AG04450 (cell line): ENCODE results near the gene CFAP54. TPM values are rescaled to one million over a fixed set of nuclear protein-coding genes. Genes with fewer than 3 reads are reported as not detected.
"Not testable (repeated sequence)": the region's sequence is repeated elsewhere in the genome, so short reads cannot be mapped to it uniquely, and the experiment has no call there.

ENCODE experiments used
- CTCF ChIA-PET: fragments of 300-600, 350-600 bp; formaldehyde crosslinking; extraction: SDS; loops from one replicate; lab custom pipeline; 2022; ENCODE audit warnings: antibody characterized with exemption, inconsistent platforms; lab: Charles Lee
- POLR2A ChIA-PET: fragments of 350-600 bp; formaldehyde crosslinking; extraction: SDS; loops from one replicate; lab custom pipeline; 2021; ENCODE audit warnings: antibody characterized with exemption, inconsistent platforms; lab: Yijun Ruan, JAX
- DNase-seq: peaks from one replicate; pipeline ENCODE4 v3.0.0-alpha.2; 2011; ENCODE audit warnings: low read depth, low spot score
- H3K27ac ChIP-seq: one replicate; pipeline ENCODE4 v1.5.1; 2012; ENCODE audit warnings: low read depth, low read length, control low read depth
- H3K27me3 ChIP-seq: one replicate; pipeline ENCODE4 v1.6.0; 2012; ENCODE audit warnings: low read length; ENCODE audit not compliant: control insufficient read depth, insufficient read depth
- H3K4me3 ChIP-seq: 2 replicates; pipeline ENCODE4 v1.5.1; 2011; ENCODE audit warnings: mild to moderate bottlenecking, low read depth, low read length, control low read depth
- H3K9me3 ChIP-seq: 2 replicates; pipeline ENCODE4 v1.5.1; 2012; ENCODE audit warnings: low read length; ENCODE audit not compliant: control insufficient read depth, insufficient read depth
- polyA plus RNA-seq: library from polyadenylated mRNA; depleted of rRNA; stranded (reverse); fragments of >200 nt; gene quantifications from 2 replicates; pipeline ENCODE4 v1.2.3, GENCODE V29; 2011
- TF ChIP-seq, protein P1 (sequence below): IDR thresholded peaks from 2 replicates; pipeline ENCODE4 v1.5.1; 2011; ENCODE audit warnings: low read depth, low read length, control low read depth, inconsistent platforms

Gene CFAP54
- polyA plus RNA-seq, 1 experiment, result 0.82 TPM

GRCh38 chr12:96652870-96653269 is 163.5 kb downstream of the CFAP54 start:
- Histone ChIP-seq H3K27ac (no peak overlapping the region), H3K9me3 (no peaks in the 10 kb centered on the region), H3K4me3 (no peak overlapping the region), H3K27me3 (no peaks in the 10 kb centered on the region)
- POLR2A ChIA-PET, result no interaction called here
- TF ChIP-seq, protein P1, sequence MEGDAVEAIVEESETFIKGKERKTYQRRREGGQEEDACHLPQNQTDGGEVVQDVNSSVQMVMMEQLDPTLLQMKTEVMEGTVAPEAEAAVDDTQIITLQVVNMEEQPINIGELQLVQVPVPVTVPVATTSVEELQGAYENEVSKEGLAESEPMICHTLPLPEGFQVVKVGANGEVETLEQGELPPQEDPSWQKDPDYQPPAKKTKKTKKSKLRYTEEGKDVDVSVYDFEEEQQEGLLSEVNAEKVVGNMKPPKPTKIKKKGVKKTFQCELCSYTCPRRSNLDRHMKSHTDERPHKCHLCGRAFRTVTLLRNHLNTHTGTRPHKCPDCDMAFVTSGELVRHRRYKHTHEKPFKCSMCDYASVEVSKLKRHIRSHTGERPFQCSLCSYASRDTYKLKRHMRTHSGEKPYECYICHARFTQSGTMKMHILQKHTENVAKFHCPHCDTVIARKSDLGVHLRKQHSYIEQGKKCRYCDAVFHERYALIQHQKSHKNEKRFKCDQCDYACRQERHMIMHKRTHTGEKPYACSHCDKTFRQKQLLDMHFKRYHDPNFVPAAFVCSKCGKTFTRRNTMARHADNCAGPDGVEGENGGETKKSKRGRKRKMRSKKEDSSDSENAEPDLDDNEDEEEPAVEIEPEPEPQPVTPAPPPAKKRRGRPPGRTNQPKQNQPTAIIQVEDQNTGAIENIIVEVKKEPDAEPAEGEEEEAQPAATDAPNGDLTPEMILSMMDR, result no peak
- CTCF ChIA-PET, result no interaction called here
- DNase-seq, result no peak

- ChIA-PET POLR2A (no interaction called here), CTCF (no interaction called here)
Observed at GRCh38 chr12:96658075-96658474, 168.7 kb downstream of the CFAP54 start.

GRCh38 chr12:96669786-96670185 is 180.4 kb downstream of the CFAP54 start:
- Histone ChIP-seq H3K9me3 (no peaks in the 10 kb centered on the region), H3K27me3 (no peaks in the 10 kb centered on the region), H3K27ac (no peak overlapping the region), H3K4me3 (no peak overlapping the region)
- ChIA-PET POLR2A (no interaction called here), CTCF (no interaction called here)
- DNase-seq, result no peak
- TF ChIP-seq, protein P1, result no peak

More at GRCh38 chr12:96658075-96658474, 168.7 kb downstream of the CFAP54 start:
- TF ChIP-seq, protein P1, result no peak
- no peak overlapping the region for H3K27ac ChIP-seq
- no peak overlapping the region for H3K4me3 ChIP-seq
- H3K27me3 ChIP-seq, result no peaks in the 10 kb centered on the region
- no peaks in the 10 kb centered on the region for H3K9me3 ChIP-seq
- no peak for DNase-seq

- no peak overlapping the region for H3K27ac ChIP-seq
- no peaks in the 10 kb centered on the region for H3K9me3 ChIP-seq
- no peak overlapping the region for H3K4me3 ChIP-seq
- ChIA-PET CTCF (no interaction called here), POLR2A (no interaction called here)
- no peaks in the 10 kb centered on the region for H3K27me3 ChIP-seq
- TF ChIP-seq, protein P1, result no peak
- no peak for DNase-seq
Observed at GRCh38 chr12:96670334-96670899, 181.0 kb downstream of the CFAP54 start.

DNA sequence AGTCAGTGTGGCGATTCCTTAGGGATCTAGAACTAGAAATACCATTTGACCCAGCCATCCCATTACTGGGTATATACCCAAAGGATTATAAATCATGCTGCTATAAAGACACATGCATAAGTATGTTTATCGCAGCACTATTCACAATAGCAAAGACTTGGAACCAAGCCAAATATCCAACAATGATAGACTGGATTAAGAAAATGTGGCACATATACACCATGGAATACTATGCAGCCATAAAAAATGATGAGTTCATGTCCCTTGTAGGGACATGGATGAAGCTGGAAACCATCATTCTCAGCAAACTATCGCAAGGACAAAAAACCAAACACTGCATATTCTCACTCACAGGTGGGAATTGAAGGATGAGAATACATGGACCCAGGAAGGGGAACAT is 186.1 kb downstream of the CFAP54 start:
- CTCF ChIA-PET, H3K9me3 ChIP-seq, DNase-seq, H3K27me3 ChIP-seq, POLR2A ChIA-PET, H3K27ac ChIP-seq, H3K4me3 ChIP-seq: not testable (repeated sequence)
